Measurements from ENCODE around the gene ATXN7L3. TPM values are rescaled to one million over a fixed set of nuclear protein-coding genes. Genes with fewer than 3 reads are reported as not detected.
A peak's percentile ranks its signal among the peaks of the same experiment; 100 is the strongest.

Gene ATXN7L3
- total RNA-seq, 1 donor from 2014 or later = 32.4 TPM

DNA sequence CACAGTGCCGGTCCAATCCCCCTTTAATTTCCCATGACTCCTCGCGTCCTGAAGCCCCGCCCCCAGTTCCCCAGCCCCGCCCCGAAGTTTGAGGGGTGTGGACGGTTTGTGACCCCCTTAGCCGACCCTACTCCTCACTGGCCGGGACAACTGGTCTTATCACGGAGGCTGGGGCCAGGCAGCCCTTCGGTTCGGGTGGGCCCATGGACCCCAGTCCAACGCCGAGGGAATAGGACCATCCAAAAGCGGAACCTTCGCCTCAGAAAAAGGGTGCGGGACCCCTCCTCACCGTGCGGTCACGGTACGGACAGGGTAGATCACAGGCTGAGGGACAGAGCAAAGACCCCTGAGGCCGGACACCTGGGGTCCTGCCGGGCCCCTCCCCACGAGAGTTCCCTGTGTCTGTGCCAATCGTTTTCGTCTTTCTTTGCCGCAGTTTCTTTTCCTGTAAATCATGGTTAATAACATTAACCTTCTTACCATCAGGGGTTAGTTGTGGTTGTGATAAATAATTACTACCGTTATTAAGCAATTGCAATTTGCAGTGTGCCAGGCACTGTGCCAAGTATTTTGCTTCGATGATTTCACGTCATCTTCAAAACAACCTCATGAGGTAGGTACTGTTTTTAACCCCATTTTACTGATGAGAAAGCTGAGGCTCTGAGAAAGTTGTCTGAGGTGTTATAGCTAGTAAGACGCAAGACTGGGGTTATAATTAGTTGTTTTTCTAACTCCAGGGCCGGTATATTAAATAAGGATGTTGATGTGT, 12.4 kb downstream of the ATXN7L3 start:
- peak; percentile 59 for DNase-seq (ENCODE audit: low read depth)
- peaks cover 13% of the 10 kb centered on the region for H3K36me3 ChIP-seq (ENCODE audit: control insufficient read depth, insufficient read depth, low read length)

DNA sequence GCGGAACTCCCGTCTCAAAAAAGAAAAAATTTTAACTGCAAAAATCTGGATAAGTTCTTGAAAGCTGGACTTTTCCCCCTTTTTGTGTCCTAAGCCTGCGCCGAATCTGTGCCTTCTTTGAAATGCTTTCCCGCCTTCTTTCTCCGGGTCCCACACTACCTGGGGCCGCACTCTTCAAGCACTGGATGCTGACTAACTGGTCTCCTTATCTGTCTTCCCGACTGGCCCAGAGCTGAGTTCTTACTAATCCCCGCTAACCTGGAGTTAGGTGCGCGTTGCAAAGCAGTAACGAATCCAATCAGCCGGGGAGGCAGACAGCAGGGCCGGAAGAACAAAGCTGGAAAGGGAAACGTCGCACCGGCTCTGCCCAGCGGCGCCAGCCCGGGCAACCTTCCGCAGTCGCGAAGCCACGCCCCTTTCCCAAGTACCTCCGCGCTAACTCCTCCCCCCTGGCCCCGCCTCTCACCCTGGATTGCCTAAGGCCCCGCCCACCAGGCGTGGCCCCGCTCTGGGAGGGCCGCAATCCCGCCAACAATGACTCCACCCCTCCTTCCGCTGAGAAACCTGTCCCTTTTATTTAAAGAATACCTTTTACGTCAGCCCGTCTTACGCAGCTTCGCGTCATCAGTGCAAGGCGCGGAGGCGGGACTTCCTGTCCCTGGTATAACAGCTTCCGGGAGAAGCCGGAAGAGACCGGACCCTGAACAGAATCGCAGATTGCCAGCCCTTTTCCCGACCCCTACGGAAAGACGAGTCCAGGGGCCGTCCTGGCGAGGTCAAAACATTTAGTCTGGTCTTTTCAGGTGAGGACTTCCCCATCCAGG, 13.2 kb downstream of the ATXN7L3 start, which contains the start of gene TMUB2:
Gene TMUB2, plus strand, starts transcription at position 666 of the 824 bp plus-strand sequence. CDS start 737 bp downstream, outside the sequence.
- H3K36me3 ChIP-seq (ENCODE audit: control insufficient read depth, insufficient read depth, low read length) = peaks cover 13% of the 10 kb centered on the region
- peak; percentile 73 for FAIRE-seq
- TF ChIP-seq, protein P1, sequence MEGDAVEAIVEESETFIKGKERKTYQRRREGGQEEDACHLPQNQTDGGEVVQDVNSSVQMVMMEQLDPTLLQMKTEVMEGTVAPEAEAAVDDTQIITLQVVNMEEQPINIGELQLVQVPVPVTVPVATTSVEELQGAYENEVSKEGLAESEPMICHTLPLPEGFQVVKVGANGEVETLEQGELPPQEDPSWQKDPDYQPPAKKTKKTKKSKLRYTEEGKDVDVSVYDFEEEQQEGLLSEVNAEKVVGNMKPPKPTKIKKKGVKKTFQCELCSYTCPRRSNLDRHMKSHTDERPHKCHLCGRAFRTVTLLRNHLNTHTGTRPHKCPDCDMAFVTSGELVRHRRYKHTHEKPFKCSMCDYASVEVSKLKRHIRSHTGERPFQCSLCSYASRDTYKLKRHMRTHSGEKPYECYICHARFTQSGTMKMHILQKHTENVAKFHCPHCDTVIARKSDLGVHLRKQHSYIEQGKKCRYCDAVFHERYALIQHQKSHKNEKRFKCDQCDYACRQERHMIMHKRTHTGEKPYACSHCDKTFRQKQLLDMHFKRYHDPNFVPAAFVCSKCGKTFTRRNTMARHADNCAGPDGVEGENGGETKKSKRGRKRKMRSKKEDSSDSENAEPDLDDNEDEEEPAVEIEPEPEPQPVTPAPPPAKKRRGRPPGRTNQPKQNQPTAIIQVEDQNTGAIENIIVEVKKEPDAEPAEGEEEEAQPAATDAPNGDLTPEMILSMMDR (IDR thresholded peaks at IDR 0.05; ENCODE audit: insufficient read depth, low read length, severe bottlenecking) = no peak

More for the DNA sequence above, 12.4 kb downstream of the ATXN7L3 start:
- TF ChIP-seq, protein P1 (IDR thresholded peaks at IDR 0.05; ENCODE audit: insufficient read depth, low read length, severe bottlenecking) = no peak
- Histone ChIP-seq H3K4me3 (ENCODE audit: low read depth, low read length) (peak overlapping the region; percentile 90), H3K27me3 (ENCODE audit: control insufficient read depth, insufficient read depth, low read length) (no peaks in the 10 kb centered on the region)
- no peak for FAIRE-seq

DNA sequence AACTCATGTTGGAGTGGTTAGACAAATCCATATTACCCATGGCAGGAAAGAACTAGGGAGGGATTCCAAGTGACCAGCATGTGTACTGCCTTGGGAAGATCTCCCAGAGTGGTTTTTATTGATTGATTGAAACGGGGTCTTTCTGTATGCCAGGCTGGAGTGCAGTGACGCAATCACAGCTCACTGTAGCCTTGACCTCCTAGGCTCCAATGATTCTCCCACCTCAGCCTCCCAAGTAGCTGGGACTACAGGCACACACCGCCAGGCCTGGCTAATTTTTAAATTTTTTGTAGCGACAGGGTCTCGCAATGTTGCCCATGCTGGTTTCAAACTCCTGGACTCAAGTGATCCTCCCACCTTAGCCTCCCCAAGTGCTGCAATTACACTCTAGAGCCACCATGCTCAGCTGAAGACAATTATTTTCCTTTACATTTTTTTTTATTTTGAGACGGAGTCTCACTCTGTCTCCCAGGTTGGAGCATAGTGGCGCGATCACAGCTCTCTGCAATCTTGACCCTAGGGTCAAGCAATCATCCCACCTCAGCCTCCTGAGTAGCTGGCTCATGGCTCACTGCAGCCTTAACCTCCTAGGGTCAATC, 15.4 kb downstream of the ATXN7L3 start:
- no peak for FAIRE-seq
- TF ChIP-seq, protein P1 (IDR thresholded peaks at IDR 0.05; ENCODE audit: insufficient read depth, low read length, severe bottlenecking) = no peak
- Histone ChIP-seq H3K27me3 (ENCODE audit: control insufficient read depth, insufficient read depth, low read length) (no peaks in the 10 kb centered on the region), H3K4me3 (ENCODE audit: low read depth, low read length) (no peak overlapping the region), H3K36me3 (ENCODE audit: control insufficient read depth, insufficient read depth, low read length) (peaks cover 10% of the 10 kb centered on the region)
- DNase-seq (ENCODE audit: low read depth) = no peak

More for the DNA sequence above, 13.2 kb downstream of the ATXN7L3 start, which contains the start of gene TMUB2:
- H3K4me3 ChIP-seq (ENCODE audit: low read depth, low read length) = peak within 1 kb of the TSS; percentile 90
- peak; percentile 99 for DNase-seq (ENCODE audit: low read depth)
- H3K27me3 ChIP-seq (ENCODE audit: control insufficient read depth, insufficient read depth, low read length) = no peaks in the 10 kb centered on the region

DNA sequence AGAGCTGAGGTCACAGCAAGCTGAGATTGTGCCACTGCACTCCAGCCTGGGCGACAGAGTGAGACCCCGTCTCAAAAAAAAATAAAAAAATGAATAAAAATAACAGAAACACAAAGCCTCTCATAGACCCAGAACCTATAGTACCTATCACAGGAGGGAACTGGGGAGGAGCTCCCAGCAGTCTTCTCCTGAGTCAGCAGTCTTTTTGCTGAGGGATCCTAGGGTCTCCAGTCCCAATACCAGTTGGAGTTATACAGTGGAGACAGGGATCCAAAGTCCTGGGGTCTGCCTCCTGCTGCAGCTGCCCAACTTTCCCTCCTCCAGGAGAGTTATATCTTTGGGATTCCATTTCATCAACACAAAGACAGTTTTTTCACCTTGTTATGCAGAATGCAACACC, 16.7 kb downstream of the ATXN7L3 start:
- peaks cover 5% of the 10 kb centered on the region for H3K36me3 ChIP-seq (ENCODE audit: control insufficient read depth, insufficient read depth, low read length)
- FAIRE-seq (no peak), DNase-seq (ENCODE audit: low read depth) (no peak)
- H3K4me3 ChIP-seq (ENCODE audit: low read depth, low read length) = no peak overlapping the region
- no peaks in the 10 kb centered on the region for H3K27me3 ChIP-seq (ENCODE audit: control insufficient read depth, insufficient read depth, low read length)
- TF ChIP-seq, protein P1 (IDR thresholded peaks at IDR 0.05; ENCODE audit: insufficient read depth, low read length, severe bottlenecking) = no peak

DNA sequence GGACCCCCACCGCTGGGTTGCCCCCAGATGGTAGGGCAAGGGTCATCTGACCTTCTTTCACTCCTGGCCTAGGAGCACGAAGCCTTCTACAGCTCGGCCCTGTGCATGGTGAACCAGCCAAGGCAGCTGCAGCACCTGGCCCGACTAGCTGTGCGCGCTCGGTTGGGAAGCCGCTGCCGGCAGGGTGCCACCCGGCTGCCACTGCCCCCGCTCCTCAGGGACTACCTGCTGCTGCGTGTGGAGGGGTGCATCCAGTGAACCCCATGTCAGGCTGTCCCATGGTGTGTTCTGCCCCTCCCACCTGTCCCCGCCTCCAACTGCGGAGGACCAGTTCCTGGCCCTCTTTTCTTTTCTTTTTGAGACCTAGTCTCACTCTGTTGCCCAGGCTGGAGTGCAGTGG, 21.6 kb downstream of the ATXN7L3 start:
- FAIRE-seq = no peak
- TF ChIP-seq, protein P1 (IDR thresholded peaks at IDR 0.05; ENCODE audit: insufficient read depth, low read length, severe bottlenecking) = no peak
- no peak for DNase-seq (ENCODE audit: low read depth)
- H3K36me3 ChIP-seq (ENCODE audit: control insufficient read depth, insufficient read depth, low read length) = peaks cover 3% of the 10 kb centered on the region
- H3K4me3 ChIP-seq (ENCODE audit: low read depth, low read length) = no peak overlapping the region
- H3K27me3 ChIP-seq (ENCODE audit: control insufficient read depth, insufficient read depth, low read length) = no peaks in the 10 kb centered on the region

Measured in bronchial epithelial cell (primary cell).